OCI-LY7 (cell line): Measurements from ENCODE around the gene TPX2.

Source experiments
- EZH2phosphoT487 ChIP-seq: fragments of 200-600 bp; sonication (generic); IDR thresholded peaks from 2 replicates; pipeline ENCODE4 v1.6.1; 2018; ENCODE audit warnings: low read depth, borderline replicate concordance, mild to moderate bottlenecking, mixed run types, antibody characterized with exemption, low read length, moderate library complexity, mixed read lengths
- TF ChIP-seq, protein P1 (sequence below): fragments of 200-600 bp; sonication (generic); conservative IDR thresholded peaks from 2 replicates; pipeline ENCODE4 v1.5.1; 2014; ENCODE audit warnings: mild to moderate bottlenecking, antibody characterized with exemption, low read length, moderate library complexity, mixed read lengths

DNA sequence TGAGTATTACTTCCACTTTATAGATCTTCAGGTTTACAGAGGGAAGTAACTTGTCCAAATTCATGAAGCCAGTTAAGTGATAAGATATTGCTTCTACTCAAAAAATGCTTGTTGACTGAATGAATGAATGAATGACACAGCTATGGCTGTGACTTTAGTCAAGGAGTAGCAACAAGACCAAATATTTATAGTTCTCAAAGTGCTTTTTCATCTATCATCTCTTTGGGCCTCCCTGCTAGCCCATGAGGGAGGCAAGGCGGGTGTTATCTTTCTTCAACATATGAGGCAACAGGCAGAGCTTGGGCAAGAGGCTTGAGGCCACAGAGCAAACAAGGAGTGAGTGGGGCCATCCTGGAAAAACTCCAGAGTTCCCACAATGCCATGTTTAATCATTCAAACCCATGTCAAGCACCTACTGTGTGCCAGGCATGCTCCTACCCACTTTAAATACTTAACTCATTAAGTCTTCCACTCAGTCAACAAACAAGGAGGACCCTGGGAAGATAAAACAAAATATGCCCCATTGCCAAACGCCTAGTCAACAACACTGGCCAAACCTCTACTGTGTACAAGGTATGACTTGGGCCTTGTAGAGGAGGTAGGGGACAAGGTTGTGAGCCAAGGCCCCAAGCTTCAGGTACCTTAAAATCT, 32.4 kb upstream of the TPX2 start:
- TF ChIP-seq, protein P1, sequence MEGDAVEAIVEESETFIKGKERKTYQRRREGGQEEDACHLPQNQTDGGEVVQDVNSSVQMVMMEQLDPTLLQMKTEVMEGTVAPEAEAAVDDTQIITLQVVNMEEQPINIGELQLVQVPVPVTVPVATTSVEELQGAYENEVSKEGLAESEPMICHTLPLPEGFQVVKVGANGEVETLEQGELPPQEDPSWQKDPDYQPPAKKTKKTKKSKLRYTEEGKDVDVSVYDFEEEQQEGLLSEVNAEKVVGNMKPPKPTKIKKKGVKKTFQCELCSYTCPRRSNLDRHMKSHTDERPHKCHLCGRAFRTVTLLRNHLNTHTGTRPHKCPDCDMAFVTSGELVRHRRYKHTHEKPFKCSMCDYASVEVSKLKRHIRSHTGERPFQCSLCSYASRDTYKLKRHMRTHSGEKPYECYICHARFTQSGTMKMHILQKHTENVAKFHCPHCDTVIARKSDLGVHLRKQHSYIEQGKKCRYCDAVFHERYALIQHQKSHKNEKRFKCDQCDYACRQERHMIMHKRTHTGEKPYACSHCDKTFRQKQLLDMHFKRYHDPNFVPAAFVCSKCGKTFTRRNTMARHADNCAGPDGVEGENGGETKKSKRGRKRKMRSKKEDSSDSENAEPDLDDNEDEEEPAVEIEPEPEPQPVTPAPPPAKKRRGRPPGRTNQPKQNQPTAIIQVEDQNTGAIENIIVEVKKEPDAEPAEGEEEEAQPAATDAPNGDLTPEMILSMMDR = no peak
- TF ChIP-seq EZH2phosphoT487 = no peak
